ENCODE results near the gene TMEM132E. TPM values are rescaled to one million over a fixed set of nuclear protein-coding genes. Genes with fewer than 3 reads are reported as not detected.

The TMEM132E gene
- total and polyA plus RNA-seq, 2 of the 4 experiments (the other 2 are of a cell fraction), result not detected

- Histone ChIP-seq H3K36me3 (ENCODE audit: control insufficient read depth, insufficient read depth, low read length) (no peaks in the 10 kb centered on the region), H3K4ac (ENCODE audit: low read depth, low read length) (no peak overlapping the region), H4K91ac (ENCODE audit: insufficient read depth, low read depth, low read length) (no peak overlapping the region), H2BK120ac (ENCODE audit: low read depth, low read length) (no peak overlapping the region), H3K14ac (replicated peaks; ENCODE audit: low read depth, low read length) (no peak overlapping the region), H4K5ac (ENCODE audit: low read depth, low read length) (no peak overlapping the region), H3K27ac (ENCODE audit: insufficient read depth, low read length) (no peak overlapping the region), H3K4me2 (ENCODE audit: low read depth, low read length) (no peak overlapping the region), H3K9me3 (ENCODE audit: control insufficient read depth, insufficient read depth, low read length) (no peaks in the 10 kb centered on the region), H2BK15ac (ENCODE audit: low read depth, low read length) (no peak overlapping the region), H3K79me1 (ENCODE audit: low read depth in 1 of 2, low read length in 2 of 2) (no peaks in the 10 kb centered on the region), H3K9me1 (ENCODE audit: insufficient read depth, low read length) (no peaks in the 10 kb centered on the region), H3K4me1 (ENCODE audit: control insufficient read depth, insufficient read depth, low read length) (no peaks in the 10 kb centered on the region), H2BK5ac (ENCODE audit: low read depth, low read length, poor library complexity, severe bottlenecking) (no peak overlapping the region), H2AK5ac (ENCODE audit: low read depth, low read length) (no peak overlapping the region), H3K9ac (ENCODE audit: low read depth, low read length) (no peak overlapping the region), H2BK20ac (ENCODE audit: low read depth, low read length) (no peak overlapping the region), H3K18ac (ENCODE audit: low read depth, low read length) (no peak overlapping the region), H4K20me1 (ENCODE audit: insufficient read depth, low read length) (no peaks in the 10 kb centered on the region), H3K27me3 (ENCODE audit: control insufficient read depth, insufficient read depth, low read length) (no peaks in the 10 kb centered on the region; the same call in 1 of the 2 replicates), H2AK9ac (replicated peaks; ENCODE audit: low read depth, low read length, poor library complexity) (no peak overlapping the region), H2AFZ (replicated peaks; ENCODE audit: low read length, poor library complexity) (no peak overlapping the region), H4K8ac (ENCODE audit: low read depth in 2 of 2, low read length in 2 of 2) (no peak overlapping the region), H3K56ac (ENCODE audit: extremely low read depth, insufficient read depth, low read length) (no peak overlapping the region), H3K4me3 (ENCODE audit: insufficient read depth, low read depth, low read length) (no peak overlapping the region), H3K23ac (ENCODE audit: low read depth, low read length) (no peak overlapping the region)
- intact Hi-C loops (cut with micrococcal nuclease), result no loop called here
- in situ Hi-C loops (cut with MboI; ENCODE audit: low sequenced_read_pairs), result no loop called here
- ATAC-seq (ENCODE audit: low read depth), result no peak
- ChIA-PET POLR2A (ENCODE audit: unreplicated experiment) (no interaction called here), CTCF (no interaction called here)
- TF ChIP-seq SMC3 (IDR thresholded peaks at IDR 0.05; ENCODE audit: low read depth, low read length), result no peak
- no peak for TF ChIP-seq RFX5 (IDR thresholded peaks at IDR 0.05; ENCODE audit: low read depth, low read length)
- TF ChIP-seq FOS (IDR thresholded peaks at IDR 0.05; ENCODE audit: low read depth, low read length), result no peak
- no peak for TF ChIP-seq USF2 (IDR thresholded peaks at IDR 0.05; ENCODE audit: low read depth, low read length)
- TF ChIP-seq CHD1 (IDR thresholded peaks at IDR 0.05; ENCODE audit: low read depth, low read length), result no peak
- TF ChIP-seq CTCF (conservative IDR thresholded peaks at IDR 0.05; ENCODE audit: low read depth, low read length), result no peak
- no peak for TF ChIP-seq ELK1 (IDR thresholded peaks at IDR 0.05; ENCODE audit: borderline replicate concordance, low read depth, low read length)
- TF ChIP-seq POLR2A (IDR thresholded peaks at IDR 0.05; ENCODE audit: low read depth, low read length), result no peak
- no peak for TF ChIP-seq NFE2L2 (IDR thresholded peaks at IDR 0.05; ENCODE audit: low read depth, low read length)
- TF ChIP-seq RCOR1 (IDR thresholded peaks at IDR 0.05; ENCODE audit: insufficient replicate concordance, low read length), result no peak
- TF ChIP-seq MAZ (IDR thresholded peaks at IDR 0.05; ENCODE audit: borderline replicate concordance, low read depth, low read length), result no peak
- no peak for TF ChIP-seq BHLHE40 (IDR thresholded peaks at IDR 0.05; ENCODE audit: low read depth, low read length)
- TF ChIP-seq CEBPB (IDR thresholded peaks at IDR 0.05; ENCODE audit: low read depth, low read length), result no peak
- no peak for TF ChIP-seq MXI1 (IDR thresholded peaks at IDR 0.05; ENCODE audit: borderline replicate concordance, low read depth, low read length)
- no peak for TF ChIP-seq RAD21 (IDR thresholded peaks at IDR 0.05; ENCODE audit: low read length)
- TF ChIP-seq MAFK (IDR thresholded peaks at IDR 0.05; ENCODE audit: low read depth, low read length), result no peak
- dilution Hi-C loops (cut with HindIII; ENCODE audit: low sequenced_read_pairs, unreplicated experiment), result no loop called here
- BruUV-seq (replicated peaks), result no TSS peak
- WGBS, 2 experiments (ENCODE audit: extremely low coverage in 2 of 2, insufficient read length in 1 of 2), result no CpG with 5 or more reads among the region's 4 CpGs
- DNase-seq, result no peak
These were observed 77.4 kb downstream of the TMEM132E start for GRCh38 chr17:34656801-34657200.

All from IMR-90 (cell line).